SK-N-SH (cell line): Measurements from ENCODE around the gene AKR1A1. TPM values are rescaled to one million over a fixed set of nuclear protein-coding genes. Genes with fewer than 3 reads are reported as not detected.

Experiments used
- CTCF ChIA-PET: fragments of 300-600, 350-600 bp; formaldehyde crosslinking; extraction: SDS; loops from one replicate; lab custom pipeline; 2021; lab: Yijun Ruan, JAX
- POLR2A ChIA-PET: fragments of 350-600 bp; sonication (Branson Sonifier 250); formaldehyde crosslinking; extraction: SDS; loops from one replicate; lab custom pipeline; 2020; ENCODE audit warnings: antibody characterized with exemption, inconsistent platforms; lab: Yijun Ruan, JAX
- DNase-seq: peaks from one replicate; pipeline ENCODE4 v3.0.0; 2012
- H2AFZ ChIP-seq: fragments of 200-600 bp; sonication (generic); 2 replicates; pipeline ENCODE4 v1.8.1; 2016; ENCODE audit warnings: antibody characterized with exemption, mild to moderate bottlenecking, low read depth
- H3F3A ChIP-seq: fragments of 200-600 bp; sonication (generic); replicated peaks from 2 replicates; pipeline ENCODE3; 2016; ENCODE audit warnings: antibody characterized with exemption, mild to moderate bottlenecking; ENCODE audit not compliant: insufficient read depth
- H3K27ac ChIP-seq, 2 experiments: fragments of 200-500 bp in 1 of 2; fragments of 200-600 bp in 1 of 2; sonication (Bioruptor generic) in 1 of 2; sonication (generic), shearing (Covaris generic) in 1 of 2; 2 replicates each; pipeline versions ENCODE4 v1.5.1 to v1.6.1; 2014 to 2016; ENCODE audit warnings: low read depth in 2 of 2, inconsistent platforms in 1 of 2, low read length in 1 of 2, mild to moderate bottlenecking in 1 of 2, mixed read lengths in 1 of 2
- H3K27me3 ChIP-seq: fragments of 200-600 bp; sonication (generic), shearing (Covaris generic); 2 replicates; pipeline ENCODE4 v1.6.1; 2016; ENCODE audit warnings: mixed run types; ENCODE audit not compliant: insufficient read depth
- H3K36me3 ChIP-seq, 2 experiments: fragments of 200-500 bp in 1 of 2; fragments of 200-600 bp in 1 of 2; sonication (Bioruptor generic) in 1 of 2; sonication (generic) in 1 of 2; replicated peaks in 1 of 2; 2 replicates each; pipeline versions ENCODE3 to v1.5.1; 2014 to 2016; ENCODE audit warnings: low read length in 1 of 2, mild to moderate bottlenecking in 1 of 2; ENCODE audit not compliant: insufficient read depth in 2 of 2, control insufficient read depth in 1 of 2
- H3K4me1 ChIP-seq, 2 experiments: fragments of 200-500 bp in 1 of 2; fragments of 200-600 bp in 1 of 2; sonication (Bioruptor generic) in 1 of 2; sonication (generic), shearing (Covaris generic) in 1 of 2; 2 replicates each; pipeline versions ENCODE4 v1.5.1 to v1.6.1; 2014 to 2016; ENCODE audit warnings: low read depth in 1 of 2, low read length in 1 of 2, mixed run types in 1 of 2; ENCODE audit not compliant: insufficient read depth in 2 of 2, control insufficient read depth in 1 of 2
- H3K4me2 ChIP-seq: fragments of 200-600 bp; sonication (generic), shearing (Covaris generic); 2 replicates; pipeline ENCODE4 v1.6.1; 2017; ENCODE audit warnings: mixed run types
- H3K4me3 ChIP-seq, 2 experiments: fragments of 200-500 bp in 1 of 2; fragments of 200-600 bp in 1 of 2; sonication (Bioruptor generic) in 1 of 2; sonication (generic), shearing (Covaris generic) in 1 of 2; 2 replicates each; pipeline versions ENCODE4 v1.5.1 to v1.8.1; 2014 to 2016; ENCODE audit warnings: low read depth in 2 of 2, inconsistent platforms in 1 of 2, low read length in 1 of 2, mild to moderate bottlenecking in 1 of 2, mixed read lengths in 1 of 2, moderate library complexity in 1 of 2
- H3K79me2 ChIP-seq: fragments of 200-600 bp; sonication (generic); 2 replicates; pipeline ENCODE4 v1.8.1; 2017; ENCODE audit warnings: mild to moderate bottlenecking; ENCODE audit not compliant: insufficient read depth
- H3K9ac ChIP-seq: fragments of 200-600 bp; sonication (generic); 2 replicates; pipeline ENCODE4 v1.6.1; 2017; ENCODE audit warnings: mixed run types
- H3K9me2 ChIP-seq: fragments of 200-600 bp; sonication (generic); 2 replicates; pipeline ENCODE4 v1.6.1; 2017; ENCODE audit warnings: mixed run types
- H3K9me3 ChIP-seq: fragments of 200-600 bp; sonication (generic); 2 replicates; pipeline ENCODE4 v1.6.1; 2017; ENCODE audit warnings: mixed run types, mild to moderate bottlenecking, moderate library complexity
- H4K20me1 ChIP-seq: fragments of 200-600 bp; sonication (generic); 2 replicates; pipeline ENCODE4 v1.6.1; 2017; ENCODE audit warnings: mild to moderate bottlenecking, mixed run types; ENCODE audit not compliant: insufficient read depth
- ELF1 ChIP-seq: IDR thresholded peaks from 2 replicates; pipeline ENCODE4 v1.4.0; 2012
- FOSL2 ChIP-seq: IDR thresholded peaks from 2 replicates; pipeline ENCODE4 v1.4.0; 2012; ENCODE audit warnings: low read depth, mild to moderate bottlenecking, moderate library complexity, borderline replicate concordance
- JUND ChIP-seq: IDR thresholded peaks from 2 replicates; pipeline ENCODE4 v1.4.0; 2012
- POLR2AphosphoS5 ChIP-seq: IDR thresholded peaks from 2 replicates; pipeline ENCODE4 v1.6.1; 2012; ENCODE audit warnings: low read depth, low read length
- RCOR1 ChIP-seq: fragments of 150-350 bp; IDR thresholded peaks from 2 replicates; pipeline ENCODE4 v1.6.1; 2017; ENCODE audit warnings: antibody characterized with exemption, low read length
- SMC3 ChIP-seq: IDR thresholded peaks from 2 replicates; pipeline ENCODE4 v1.6.1; 2012; ENCODE audit warnings: low read depth, low read length, improper control_type of control experiment
- TEAD4 ChIP-seq: IDR thresholded peaks from 2 replicates; pipeline ENCODE4 v1.4.0; 2012; ENCODE audit warnings: mild to moderate bottlenecking, borderline replicate concordance; ENCODE audit not compliant: insufficient read depth
- WGBS: methylation state at CpG from one replicate; pipeline ENCODE4 v1.1.6; 2017; ENCODE audit warnings: low lambda C conversion rate; 5-methylcytosine and 5-hydroxymethylcytosine counted together
- polyA plus RNA-seq, 3 experiments: library from polyadenylated mRNA; depleted of rRNA; stranded (reverse); fragments of >200 nt; gene quantifications; 2 replicates each; pipeline ENCODE4 v1.2.3, GENCODE V29; 2012
- TF ChIP-seq, protein P1 (sequence below): fragments of 150-350 bp; IDR thresholded peaks from 2 replicates; pipeline ENCODE4 v1.6.1; 2017; ENCODE audit warnings: antibody characterized with exemption, low read length, low read depth, borderline replicate concordance
- TF ChIP-seq, protein P2 (sequence below): IDR thresholded peaks from 2 replicates; pipeline ENCODE4 v1.4.0; 2012; ENCODE audit warnings: low read depth, borderline replicate concordance
- TF ChIP-seq, protein P3 (sequence below): IDR thresholded peaks from 2 replicates; pipeline ENCODE4; 2012
- TF ChIP-seq, protein P4 (sequence below): IDR thresholded peaks from 2 replicates; pipeline ENCODE4 v1.4.0; 2012; ENCODE audit warnings: low read depth
- TF ChIP-seq, protein P5 (sequence below): fragments of 150-350 bp; IDR thresholded peaks from 2 replicates; pipeline ENCODE4 v1.6.1; 2016; ENCODE audit warnings: mild to moderate bottlenecking, low read depth, low read length
- TF ChIP-seq, protein P6 (sequence below): fragments of 200-600 bp; sonication (generic); IDR thresholded peaks from 2 replicates; pipeline ENCODE4 v1.6.1; 2017; ENCODE audit warnings: antibody characterized with exemption, mild to moderate bottlenecking, moderate library complexity

AKR1A1 gene
- polyA plus RNA-seq, 1 of the 3 experiments (the other 2 are of a cell fraction) = 156 TPM

DNA sequence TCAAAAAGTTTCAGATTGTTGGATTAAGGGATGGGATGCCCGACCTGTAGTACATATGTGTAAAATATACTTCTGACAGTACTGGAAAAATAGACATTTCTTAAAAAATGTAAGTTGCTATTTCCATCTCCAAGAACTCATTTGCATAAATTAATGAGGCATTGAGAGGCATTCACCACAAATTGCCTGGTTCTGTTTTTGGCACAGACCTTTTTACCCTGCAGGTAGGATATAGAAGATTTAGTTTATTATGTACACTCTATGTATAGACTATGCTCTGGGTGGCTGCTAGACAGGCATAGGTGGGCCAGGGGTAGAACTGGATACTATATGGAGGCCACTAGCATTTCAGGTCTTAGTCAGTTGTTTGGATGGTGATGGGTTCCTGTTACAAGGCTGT lies 65.3 kb downstream of the AKR1A1 start:
- no peak overlapping the region for H3K4me3 ChIP-seq
- no peaks in the 10 kb centered on the region for H3K9me2 ChIP-seq
- no peak overlapping the region for H3K9ac ChIP-seq
- peaks cover 69 to 74% of the 10 kb centered on the region in 2 experiments for H3K36me3 ChIP-seq
- H3F3A ChIP-seq = peaks cover 54% of the 10 kb centered on the region
- no peaks in the 10 kb centered on the region for H3K27me3 ChIP-seq
- ChIA-PET CTCF (no interaction called here), POLR2A (no interaction called here)
- H3K79me2 ChIP-seq = peaks cover 20% of the 10 kb centered on the region; the same call in 1 of the 2 replicates
- TF ChIP-seq, protein P1, sequence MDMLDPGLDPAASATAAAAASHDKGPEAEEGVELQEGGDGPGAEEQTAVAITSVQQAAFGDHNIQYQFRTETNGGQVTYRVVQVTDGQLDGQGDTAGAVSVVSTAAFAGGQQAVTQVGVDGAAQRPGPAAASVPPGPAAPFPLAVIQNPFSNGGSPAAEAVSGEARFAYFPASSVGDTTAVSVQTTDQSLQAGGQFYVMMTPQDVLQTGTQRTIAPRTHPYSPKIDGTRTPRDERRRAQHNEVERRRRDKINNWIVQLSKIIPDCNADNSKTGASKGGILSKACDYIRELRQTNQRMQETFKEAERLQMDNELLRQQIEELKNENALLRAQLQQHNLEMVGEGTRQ = no peak
- TF ChIP-seq FOSL2 (no peak), RCOR1 (no peak), TEAD4 (no peak), SMC3 (no peak)
- TF ChIP-seq, protein P2, sequence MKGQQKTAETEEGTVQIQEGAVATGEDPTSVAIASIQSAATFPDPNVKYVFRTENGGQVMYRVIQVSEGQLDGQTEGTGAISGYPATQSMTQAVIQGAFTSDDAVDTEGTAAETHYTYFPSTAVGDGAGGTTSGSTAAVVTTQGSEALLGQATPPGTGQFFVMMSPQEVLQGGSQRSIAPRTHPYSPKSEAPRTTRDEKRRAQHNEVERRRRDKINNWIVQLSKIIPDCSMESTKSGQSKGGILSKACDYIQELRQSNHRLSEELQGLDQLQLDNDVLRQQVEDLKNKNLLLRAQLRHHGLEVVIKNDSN = no peak
- TF ChIP-seq, protein P3, sequence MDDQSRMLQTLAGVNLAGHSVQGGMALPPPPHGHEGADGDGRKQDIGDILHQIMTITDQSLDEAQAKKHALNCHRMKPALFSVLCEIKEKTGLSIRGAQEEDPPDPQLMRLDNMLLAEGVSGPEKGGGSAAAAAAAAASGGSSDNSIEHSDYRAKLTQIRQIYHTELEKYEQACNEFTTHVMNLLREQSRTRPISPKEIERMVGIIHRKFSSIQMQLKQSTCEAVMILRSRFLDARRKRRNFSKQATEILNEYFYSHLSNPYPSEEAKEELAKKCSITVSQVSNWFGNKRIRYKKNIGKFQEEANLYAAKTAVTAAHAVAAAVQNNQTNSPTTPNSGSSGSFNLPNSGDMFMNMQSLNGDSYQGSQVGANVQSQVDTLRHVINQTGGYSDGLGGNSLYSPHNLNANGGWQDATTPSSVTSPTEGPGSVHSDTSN = no peak
- TF ChIP-seq, protein P4, sequence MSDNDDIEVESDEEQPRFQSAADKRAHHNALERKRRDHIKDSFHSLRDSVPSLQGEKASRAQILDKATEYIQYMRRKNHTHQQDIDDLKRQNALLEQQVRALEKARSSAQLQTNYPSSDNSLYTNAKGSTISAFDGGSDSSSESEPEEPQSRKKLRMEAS = no peak
- TF ChIP-seq, protein P5, sequence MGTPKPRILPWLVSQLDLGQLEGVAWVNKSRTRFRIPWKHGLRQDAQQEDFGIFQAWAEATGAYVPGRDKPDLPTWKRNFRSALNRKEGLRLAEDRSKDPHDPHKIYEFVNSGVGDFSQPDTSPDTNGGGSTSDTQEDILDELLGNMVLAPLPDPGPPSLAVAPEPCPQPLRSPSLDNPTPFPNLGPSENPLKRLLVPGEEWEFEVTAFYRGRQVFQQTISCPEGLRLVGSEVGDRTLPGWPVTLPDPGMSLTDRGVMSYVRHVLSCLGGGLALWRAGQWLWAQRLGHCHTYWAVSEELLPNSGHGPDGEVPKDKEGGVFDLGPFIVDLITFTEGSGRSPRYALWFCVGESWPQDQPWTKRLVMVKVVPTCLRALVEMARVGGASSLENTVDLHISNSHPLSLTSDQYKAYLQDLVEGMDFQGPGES = no peak
- H3K4me2 ChIP-seq = no peak overlapping the region
- no peaks in the 10 kb centered on the region for H3K4me1 ChIP-seq
- no peaks in the 10 kb centered on the region for H4K20me1 ChIP-seq
- H2AFZ ChIP-seq = no peak overlapping the region
- no peak for DNase-seq
- H3K27ac ChIP-seq = 0 out of 4 replicates have a peak overlapping the region, but pooled peaks of 1 of the 2 experiments have one; percentile 65
- 94% methylated on average over 1 of the region's 1 CpG for WGBS
- H3K9me3 ChIP-seq = no peaks in the 10 kb centered on the region

DNA sequence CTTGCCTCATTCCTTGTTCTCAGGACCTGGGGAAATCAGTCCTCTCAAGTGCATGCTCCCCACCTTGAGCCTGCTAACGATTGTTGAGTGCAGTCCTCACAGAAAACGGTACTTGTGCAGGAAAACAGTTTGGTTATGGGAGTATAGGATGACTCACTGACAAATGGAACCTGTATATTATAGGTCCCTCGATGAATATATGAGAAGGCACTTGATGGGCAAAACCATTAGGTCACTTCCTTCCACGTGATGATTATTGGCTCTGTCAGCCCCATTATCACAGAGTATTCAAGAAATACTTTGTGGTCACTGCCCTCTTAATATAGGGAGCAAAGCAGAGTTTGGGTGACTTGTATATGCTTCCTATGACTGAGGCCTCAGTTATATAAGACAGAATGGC lies 67.0 kb downstream of the AKR1A1 start:
- Histone ChIP-seq H3K79me2 (peaks cover 10% of the 10 kb centered on the region; the same call in 1 of the 2 replicates), H4K20me1 (no peaks in the 10 kb centered on the region), H3K9me3 (no peaks in the 10 kb centered on the region), H3K27ac (peak overlapping the region in 1 of 2 experiments; percentile 65; a peak in 3 of 4 replicates), H3K4me2 (no peak overlapping the region), H3K9ac (no peak overlapping the region), H3K4me1 (no peaks in the 10 kb centered on the region), H3K9me2 (no peaks in the 10 kb centered on the region), H3K36me3 (peaks cover 64 to 66% of the 10 kb centered on the region in 2 experiments), H3K4me3 (no peak overlapping the region), H2AFZ (no peak overlapping the region), H3K27me3 (no peaks in the 10 kb centered on the region), H3F3A (peaks cover 54% of the 10 kb centered on the region)
- no peak for TF ChIP-seq ELF1
- TF ChIP-seq, protein P2 = 0 out of 2 replicates have a peak, but pooled peaks have one; percentile 18
- TF ChIP-seq FOSL2 = peak; percentile 40; the same call in 1 of the 2 replicates
- TF ChIP-seq, protein P6, sequence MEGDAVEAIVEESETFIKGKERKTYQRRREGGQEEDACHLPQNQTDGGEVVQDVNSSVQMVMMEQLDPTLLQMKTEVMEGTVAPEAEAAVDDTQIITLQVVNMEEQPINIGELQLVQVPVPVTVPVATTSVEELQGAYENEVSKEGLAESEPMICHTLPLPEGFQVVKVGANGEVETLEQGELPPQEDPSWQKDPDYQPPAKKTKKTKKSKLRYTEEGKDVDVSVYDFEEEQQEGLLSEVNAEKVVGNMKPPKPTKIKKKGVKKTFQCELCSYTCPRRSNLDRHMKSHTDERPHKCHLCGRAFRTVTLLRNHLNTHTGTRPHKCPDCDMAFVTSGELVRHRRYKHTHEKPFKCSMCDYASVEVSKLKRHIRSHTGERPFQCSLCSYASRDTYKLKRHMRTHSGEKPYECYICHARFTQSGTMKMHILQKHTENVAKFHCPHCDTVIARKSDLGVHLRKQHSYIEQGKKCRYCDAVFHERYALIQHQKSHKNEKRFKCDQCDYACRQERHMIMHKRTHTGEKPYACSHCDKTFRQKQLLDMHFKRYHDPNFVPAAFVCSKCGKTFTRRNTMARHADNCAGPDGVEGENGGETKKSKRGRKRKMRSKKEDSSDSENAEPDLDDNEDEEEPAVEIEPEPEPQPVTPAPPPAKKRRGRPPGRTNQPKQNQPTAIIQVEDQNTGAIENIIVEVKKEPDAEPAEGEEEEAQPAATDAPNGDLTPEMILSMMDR = no peak
- TF ChIP-seq POLR2AphosphoS5 = peak; percentile 21; the same call in 1 of the 2 replicates
- TF ChIP-seq JUND = peak; percentile 35
- TF ChIP-seq, protein P3 = peak; percentile 65
- DNase-seq = no peak
- ChIA-PET POLR2A (no interaction called here), CTCF (no interaction called here)
- WGBS = 38% methylated on average over 4 of the region's 4 CpGs
